H1 (cell line): Measurements from ENCODE around the gene MCFD2. TPM values are rescaled to one million over a fixed set of nuclear protein-coding genes. Genes with fewer than 3 reads are reported as not detected.

ENCODE experiments used
- CTCF ChIA-PET: fragments of 300-600 bp; sonication (Branson Sonifier 250); formaldehyde crosslinking; loops from one replicate; lab custom pipeline; 2021; ENCODE audit not compliant: partially characterized antibody; lab: Charles Lee
- POLR2A ChIA-PET: fragments of 300-600 bp; sonication (Branson Sonifier 250); formaldehyde crosslinking; loops from one replicate; lab custom pipeline; 2021; ENCODE audit warnings: inconsistent platforms; ENCODE audit not compliant: partially characterized antibody; lab: Charles Lee
- DNase-seq, 2 experiments: peaks; one replicate each; pipeline versions ENCODE4 v3.0.0 to v3.0.0-alpha.2; 2010 to 2022; ENCODE audit warnings: low spot score in 2 of 2, low read depth in 1 of 2, mixed read lengths in 1 of 2
- FAIRE-seq: peaks from 2 replicates; lab custom pipeline; 2011; peaks lifted over from hg19 to GRCh38; lab: Jason Lieb, UNC
- H2AFZ ChIP-seq: 2 replicates; pipeline ENCODE4 v1.8.1; 2012; ENCODE audit warnings: low read length, inconsistent platforms
- H2AK5ac ChIP-seq: 2 replicates; pipeline ENCODE4 v1.6.1; 2013; ENCODE audit warnings: low read depth, low read length
- H2BK120ac ChIP-seq: replicated peaks from 2 replicates; pipeline ENCODE3; 2013; ENCODE audit warnings: low read depth, low read length, inconsistent platforms
- H2BK12ac ChIP-seq: 2 replicates; pipeline ENCODE4 v1.6.1; 2013; ENCODE audit warnings: low read depth, low read length
- H2BK15ac ChIP-seq: 2 replicates; pipeline ENCODE4 v1.6.1; 2013; ENCODE audit warnings: low read length
- H2BK20ac ChIP-seq: 2 replicates; pipeline ENCODE4 v1.6.1; 2013; ENCODE audit warnings: low read length
- H2BK5ac ChIP-seq: 2 replicates; pipeline ENCODE4 v1.6.1; 2013; ENCODE audit warnings: low read depth, low read length
- H3K14ac ChIP-seq: 2 replicates; pipeline ENCODE4 v1.6.1; 2013; ENCODE audit warnings: inconsistent platforms; ENCODE audit not compliant: insufficient read length
- H3K18ac ChIP-seq: 2 replicates; pipeline ENCODE4 v1.6.1; 2013; ENCODE audit warnings: low read length; ENCODE audit errors: extremely low read depth
- H3K23ac ChIP-seq: 2 replicates; pipeline ENCODE4 v1.6.1; 2013; ENCODE audit warnings: inconsistent platforms; ENCODE audit not compliant: insufficient read length
- H3K23me2 ChIP-seq: 2 replicates; pipeline ENCODE4 v1.6.1; 2013; ENCODE audit warnings: low read depth, low read length
- H3K27ac ChIP-seq: 2 replicates; pipeline ENCODE4 v1.6.1; 2011; ENCODE audit warnings: low read depth, low read length, inconsistent platforms
- H3K27me3 ChIP-seq, 4 experiments: replicated peaks in 1 of 4; 1 replicate in 1 of 4; 2 replicates in 3 of 4; pipeline versions ENCODE4 v1.6.1 to v1.8.1; 2011 to 2013; ENCODE audit warnings: low read length in 3 of 4, mild to moderate bottlenecking in 3 of 4, inconsistent platforms in 2 of 4, mixed read lengths in 2 of 4, moderate library complexity in 1 of 4; ENCODE audit not compliant: control insufficient read depth in 3 of 4, insufficient read depth in 3 of 4; ENCODE audit errors: extremely low read depth in 1 of 4
- H3K36me3 ChIP-seq, 4 experiments: 2 replicates each; pipeline versions ENCODE4 v1.6.1 to v1.8.1; 2011 to 2013; ENCODE audit warnings: mild to moderate bottlenecking in 4 of 4, low read length in 3 of 4, moderate library complexity in 2 of 4, control low read depth in 1 of 4, inconsistent platforms in 1 of 4; ENCODE audit not compliant: insufficient read depth in 4 of 4, control insufficient read depth in 2 of 4
- H3K4ac ChIP-seq: replicated peaks from 2 replicates; pipeline ENCODE3; 2013; ENCODE audit warnings: low read length, low read depth, mixed read lengths, inconsistent platforms; ENCODE audit not compliant: insufficient read length
- H3K4me1 ChIP-seq, 4 experiments: replicated peaks in 1 of 4; 1 replicate in 1 of 4; 2 replicates in 3 of 4; pipeline versions ENCODE4 v1.6.1 to v1.8.1; 2011 to 2013; ENCODE audit warnings: low read length in 3 of 4, inconsistent platforms in 2 of 4, mixed read lengths in 1 of 4; ENCODE audit not compliant: insufficient read depth in 4 of 4, control insufficient read depth in 3 of 4
- H3K4me2 ChIP-seq, 2 experiments: 2 replicates each; pipeline versions ENCODE4 v1.6.1 to v1.8.1; 2011 to 2013; ENCODE audit warnings: low read depth in 2 of 2, low read length in 2 of 2, control low read depth in 1 of 2, inconsistent platforms in 1 of 2, mild to moderate bottlenecking in 1 of 2; ENCODE audit not compliant: insufficient read depth in 1 of 2
- H3K4me3 ChIP-seq, 4 experiments: fragments of 200-600, 300-600 bp in 1 of 4; sonication (generic), shearing (Covaris generic), sonication (Bioruptor Twin) in 1 of 4; 2 replicates each; pipeline versions ENCODE4 v1.5.1 to v1.8.1; 2011 to 2016; ENCODE audit warnings: low read length in 4 of 4, low read depth in 3 of 4, control low read depth in 2 of 4, inconsistent platforms in 2 of 4, mild to moderate bottlenecking in 2 of 4, mixed read lengths in 1 of 4, moderate library complexity in 1 of 4; ENCODE audit not compliant: insufficient read depth in 2 of 4; ENCODE audit errors: extremely low read depth in 1 of 4
- H3K56ac ChIP-seq: replicated peaks from 2 replicates; pipeline ENCODE3; 2013; ENCODE audit warnings: low read depth, mild to moderate bottlenecking, mixed read lengths, low read length, inconsistent platforms; ENCODE audit not compliant: insufficient read length
- H3K79me1 ChIP-seq: 2 replicates; pipeline ENCODE4 v1.6.1; 2013; ENCODE audit warnings: low read depth, low read length, control low read depth
- H3K79me2 ChIP-seq, 2 experiments: 2 replicates each; pipeline versions ENCODE4 v1.6.1 to v1.8.1; 2012 to 2013; ENCODE audit warnings: low read length in 2 of 2, mild to moderate bottlenecking in 2 of 2, inconsistent platforms in 1 of 2; ENCODE audit not compliant: insufficient read depth in 2 of 2, control insufficient read depth in 1 of 2
- H3K9ac ChIP-seq, 4 experiments: replicated peaks in 1 of 4; 1 replicate in 1 of 4; 2 replicates in 3 of 4; pipeline versions ENCODE4 v1.6.1 to v1.8.1; 2011 to 2013; ENCODE audit warnings: low read depth in 3 of 4, low read length in 3 of 4, control low read depth in 2 of 4, mild to moderate bottlenecking in 2 of 4, moderate library complexity in 2 of 4, inconsistent platforms in 1 of 4; ENCODE audit errors: extremely low read depth in 1 of 4
- H3K9me3 ChIP-seq, 2 experiments: 2 replicates each; pipeline versions ENCODE4 v1.6.1 to v1.8.1; 2012 to 2013; ENCODE audit warnings: mild to moderate bottlenecking in 2 of 2, moderate library complexity in 2 of 2, control low read depth in 1 of 2, inconsistent platforms in 1 of 2, low read depth in 1 of 2, low read length in 1 of 2, mixed read lengths in 1 of 2; ENCODE audit not compliant: insufficient read depth in 2 of 2
- H4K20me1 ChIP-seq, 2 experiments: replicated peaks in 1 of 2; 2 replicates each; pipeline versions ENCODE3 to v1.8.1; 2011 to 2013; ENCODE audit warnings: inconsistent platforms in 2 of 2, low read length in 2 of 2, mild to moderate bottlenecking in 1 of 2; ENCODE audit not compliant: insufficient read depth in 2 of 2, control insufficient read depth in 1 of 2
- H4K5ac ChIP-seq: 2 replicates; pipeline ENCODE4 v1.6.1; 2013; ENCODE audit warnings: low read length, low read depth, mixed read lengths, inconsistent platforms; ENCODE audit not compliant: insufficient read length
- H4K8ac ChIP-seq: 2 replicates; pipeline ENCODE4 v1.8.0; 2013; ENCODE audit warnings: mild to moderate bottlenecking, moderate library complexity, low read length, inconsistent platforms; ENCODE audit not compliant: insufficient read depth; ENCODE audit errors: extremely low read depth
- H4K91ac ChIP-seq: replicated peaks from 2 replicates; pipeline ENCODE3; 2013; ENCODE audit warnings: low read length, mixed read lengths, inconsistent platforms; ENCODE audit not compliant: insufficient read length
- BCL11A ChIP-seq, 2 experiments: IDR thresholded peaks; one replicate each; pipeline ENCODE4 v1.6.1; 2011; ENCODE audit warnings: low read depth in 2 of 2, low read length in 2 of 2, mild to moderate bottlenecking in 2 of 2
- CBX8 ChIP-seq: fragments of 300-800, 300-1000 bp; sonication (generic); IDR thresholded peaks from 2 replicates; pipeline ENCODE4 v1.7.1; 2016; ENCODE audit warnings: low read depth, low read length, borderline replicate concordance
- CTBP2 ChIP-seq: IDR thresholded peaks from 2 replicates; pipeline ENCODE4 v1.7.0; 2011; ENCODE audit warnings: borderline replicate concordance, mild to moderate bottlenecking, moderate library complexity, mixed read lengths, low read length; ENCODE audit not compliant: insufficient read depth, insufficient read length
- EP300 ChIP-seq, 2 experiments: IDR thresholded peaks; 1 replicate in 1 of 2; 2 replicates in 1 of 2; pipeline ENCODE4 v1.6.1; 2011 to 2012; ENCODE audit warnings: low read depth in 2 of 2, low read length in 2 of 2, mild to moderate bottlenecking in 2 of 2, borderline replicate concordance in 1 of 2, inconsistent platforms in 1 of 2, moderate library complexity in 1 of 2
- FOSL1 ChIP-seq: IDR thresholded peaks from 2 replicates; pipeline ENCODE4 v1.6.1; 2011; ENCODE audit warnings: mild to moderate bottlenecking, low read depth, low read length, moderate library complexity; ENCODE audit not compliant: insufficient read depth
- HDAC2 ChIP-seq, 2 experiments: fragments of 300-600 bp in 1 of 2; sonication (generic) in 1 of 2; IDR thresholded peaks; 2 replicates each; pipeline ENCODE4 v1.6.1; 2011 to 2012; ENCODE audit warnings: low read depth in 2 of 2, low read length in 2 of 2, mild to moderate bottlenecking in 2 of 2, moderate library complexity in 2 of 2, borderline replicate concordance in 1 of 2, inconsistent platforms in 1 of 2
- KDM4A ChIP-seq: IDR thresholded peaks from one replicate; pipeline ENCODE4 v1.7.1; 2012; ENCODE audit warnings: low read depth, mild to moderate bottlenecking, moderate library complexity, low read length, inconsistent platforms; ENCODE audit not compliant: severe bottlenecking
- KDM5A ChIP-seq: fragments of 200-600 bp; IDR thresholded peaks from 2 replicates; pipeline ENCODE4 v1.7.1; 2012; ENCODE audit warnings: mild to moderate bottlenecking, low read length, inconsistent platforms, mixed read lengths
- RFX5 ChIP-seq: IDR thresholded peaks from 2 replicates; pipeline ENCODE4 v1.6.1; 2011; ENCODE audit warnings: low read depth, low read length, improper control_type of control experiment, borderline replicate concordance
- SIRT6 ChIP-seq: IDR thresholded peaks from one replicate; pipeline ENCODE4 v1.7.1; 2012; ENCODE audit warnings: low read length, inconsistent platforms
- YY1 ChIP-seq: IDR thresholded peaks from 2 replicates; pipeline ENCODE4 v1.6.1; 2011; ENCODE audit warnings: low read depth, mild to moderate bottlenecking, low read length
- WGBS, 2 experiments: shearing (Covaris generic) in 1 of 2; methylation state at CpG; one replicate each; pipeline versions ENCODE4 v1.1.6 to v1.1.7; 2013 to 2015; ENCODE audit warnings: low lambda C conversion rate in 2 of 2, mixed read lengths in 2 of 2, inconsistent platforms in 1 of 2, low coverage in 1 of 2, missing lambda C conversion rate in 1 of 2; ENCODE audit not compliant: insufficient replicate concordance in 2 of 2, insufficient coverage in 1 of 2, insufficient read length in 1 of 2; ENCODE audit errors: extremely low coverage in 1 of 2, missing lambda C conversion rate in 1 of 2; 5-methylcytosine and 5-hydroxymethylcytosine counted together
- polyA plus RNA-seq, 7 experiments: library from polyadenylated mRNA; depleted of rRNA in 3 of 7; stranded (reverse) in 5 of 7; unstranded in 2 of 7; fragments of >200 nt in 5 of 7; fragments of 200-250 nt in 2 of 7; gene quantifications; 1 replicate in 5 of 7; 2 replicates in 1 of 7; 4 replicates in 1 of 7; pipeline versions ENCODE4 v1.2.1 to v1.2.3, GENCODE V29; 2011 to 2013; ENCODE audit warnings: missing spikeins in 2 of 7, mixed read lengths in 2 of 7
- total RNA-seq: library from RNA; stranded (reverse); fragmentation: NEBNext Ultra II Directional; extraction: Animal tissue kit (Norgen Biotek cat#: 25700); gene quantifications from 2 replicates; pipeline ENCODE4 v1.2.1, GENCODE V29; 2021

Gene MCFD2
- total and polyA plus RNA-seq, 2 of the 8 experiments (the other 6 are each of a cell fraction or from before 2014, with no cell fraction given), result 35.2 to 76.2 TPM

GRCh38 chr2:46925474-46926351 lies 10.1 kb upstream of the MCFD2 start:
- ChIA-PET POLR2A (interaction anchor here (1.2 kb wide), 2 partner anchors 10 to 13 kb away, joined by 4 read pairs; no protein-coding TSS in a partner anchor), CTCF (no interaction called here)
- H3K36me3 ChIP-seq, result peaks cover 0 to 3% (median 0%) of the 10 kb centered on the region in 4 experiments; a peak in 1 of 8 replicates
- DNase-seq (no peak), FAIRE-seq (no peak)
- WGBS, 2 experiments, result 77% methylated on average over 6 of the region's 6 CpGs; no CpG with 5 or more reads in 1 of the 2 experiments
- H3K23me2 ChIP-seq, result no peaks in the 10 kb centered on the region
- H3K9ac ChIP-seq, result no peak overlapping the region
- 0 out of 2 replicates have a peak overlapping the region, but pooled peaks have one; percentile 71 for H2AK5ac ChIP-seq
- H4K20me1 ChIP-seq, result no peaks in the 10 kb centered on the region
- H3K4ac ChIP-seq, result no peak overlapping the region
- H2BK15ac ChIP-seq, result no peak overlapping the region
- H2BK120ac ChIP-seq, result no peak overlapping the region
- H3K18ac ChIP-seq, result no peak overlapping the region
- no peak overlapping the region for H2BK12ac ChIP-seq
- H4K91ac ChIP-seq, result no peak overlapping the region
- no peaks in the 10 kb centered on the region for H3K27me3 ChIP-seq
- H3K27ac ChIP-seq, result no peak overlapping the region
- no peak overlapping the region for H3K23ac ChIP-seq
- H2AFZ ChIP-seq, result no peak overlapping the region
- H3K79me1 ChIP-seq, result no peaks in the 10 kb centered on the region
- H4K5ac ChIP-seq, result no peak overlapping the region
- H3K4me1 ChIP-seq, result no peaks in the 10 kb centered on the region; a peak in 1 of 7 replicates
- H2BK20ac ChIP-seq, result no peak overlapping the region
- peaks cover 6 to 12% of the 10 kb centered on the region in 2 experiments; a peak in 3 of 4 replicates for H3K9me3 ChIP-seq
- no peak overlapping the region for H2BK5ac ChIP-seq
- peak overlapping the region; percentile 24 to 52; a peak in 3 of 4 replicates for H3K4me2 ChIP-seq
- 0 out of 4 replicates have a peak, but pooled peaks cover 0 to 3% of the 10 kb centered on the region in 2 experiments for H3K79me2 ChIP-seq
- 0 out of 8 replicates have a peak overlapping the region, but pooled peaks of 1 of the 4 experiments have one; percentile 5 for H3K4me3 ChIP-seq
- H3K56ac ChIP-seq, result no peak overlapping the region
- no peak overlapping the region for H4K8ac ChIP-seq
- no peak overlapping the region for H3K14ac ChIP-seq
- TF ChIP-seq BCL11A (IDR thresholded peaks at IDR 0.05; ENCODE audit: low read depth in 2 of 2, low read length in 2 of 2) (no peak), CTBP2 (no peak), EP300 (IDR thresholded peaks at IDR 0.05; ENCODE audit: borderline replicate concordance in 1 of 2, low read depth in 2 of 2, low read length in 2 of 2) (no peak), KDM4A (no peak), YY1 (no peak), SIRT6 (no peak), CBX8 (no peak), RFX5 (no peak), FOSL1 (no peak), HDAC2 (IDR thresholded peaks at IDR 0.05; ENCODE audit: borderline replicate concordance in 1 of 2, low read depth in 2 of 2, low read length in 2 of 2) (no peak), KDM5A (no peak)
